Measurements from ENCODE around the gene ANTXR1. TPM values are rescaled to one million over a fixed set of nuclear protein-coding genes. Genes with fewer than 3 reads are reported as not detected.
"Not testable (repeated sequence)": the region's sequence is repeated elsewhere in the genome, so short reads cannot be mapped to it uniquely, and the experiment has no call there.

Gene ANTXR1
- polyA plus RNA-seq, 1 donor: 108 TPM

- no peak for DNase-seq
Measured at GRCh38 chr2:69241664-69242514, 228.9 kb downstream of the ANTXR1 start.

- no peak for DNase-seq
Measured at GRCh38 chr2:69242651-69243051, 229.7 kb downstream of the ANTXR1 start.

GRCh38 chr2:69243652-69244051 lies 230.7 kb downstream of the ANTXR1 start:
- no peak for DNase-seq

- no peak for DNase-seq
Measured at GRCh38 chr2:69244882-69245281, 231.9 kb downstream of the ANTXR1 start.

- DNase-seq: no peak
Measured at GRCh38 chr2:69247583-69247982, 234.6 kb downstream of the ANTXR1 start.

GRCh38 chr2:69248232-69248631 lies 235.3 kb downstream of the ANTXR1 start:
- DNase-seq: no peak

- DNase-seq: no peak
Measured at GRCh38 chr2:69250981-69251380, 238.0 kb downstream of the ANTXR1 start.

- DNase-seq: no peak
Measured at GRCh38 chr2:69251943-69252342, 239.0 kb downstream of the ANTXR1 start.

- DNase-seq: no peak
Measured at GRCh38 chr2:69253112-69253511, 240.1 kb downstream of the ANTXR1 start.

GRCh38 chr2:69253611-69254301 lies 240.8 kb downstream of the ANTXR1 start:
- DNase-seq: peak; percentile 39

- DNase-seq: no peak
Measured at GRCh38 chr2:69255760-69256159, 242.8 kb downstream of the ANTXR1 start.

GRCh38 chr2:69259994-69260591 lies 247.1 kb downstream of the ANTXR1 start:
- not testable (repeated sequence) for DNase-seq

- no peak for DNase-seq
Measured at GRCh38 chr2:69260666-69261065, 247.7 kb downstream of the ANTXR1 start.

- no peak for DNase-seq
Measured at GRCh38 chr2:69269330-69269729, 256.4 kb downstream of the ANTXR1 start.

GRCh38 chr2:69271831-69272257 lies 258.9 kb downstream of the ANTXR1 start:
- peak; percentile 19 for DNase-seq

- peak; percentile 45 for DNase-seq
Measured at GRCh38 chr2:69272803-69273471, 260.0 kb downstream of the ANTXR1 start.

- DNase-seq: no peak
Measured at GRCh38 chr2:69275490-69275889, 262.5 kb downstream of the ANTXR1 start.

- no peak for DNase-seq
Measured at GRCh38 chr2:69278366-69278765, 265.4 kb downstream of the ANTXR1 start.

GRCh38 chr2:69279211-69279610 lies 266.2 kb downstream of the ANTXR1 start:
- DNase-seq: no peak

- peak; percentile 72 for DNase-seq
Measured at GRCh38 chr2:69279931-69280681, 267.1 kb downstream of the ANTXR1 start.

GRCh38 chr2:69280796-69281412 lies 267.9 kb downstream of the ANTXR1 start:
- no peak for DNase-seq

Measured in hindlimb muscle (tissue), 1 donor.